HG03571 (cell line): ENCODE data around the gene DST.

Experiments used
- ATAC-seq: cut with Tn5 transposase; IDR thresholded peaks from one replicate; pipeline ENCODE4 v1.9.1; 2021; ENCODE audit not compliant: unreplicated experiment

The DST gene

GRCh38 chr6:56539527-56540105 lies 103.1 kb downstream of the DST start:
- ATAC-seq: no peak

GRCh38 chr6:56538851-56539250 lies 103.8 kb downstream of the DST start:
- no peak for ATAC-seq

GRCh38 chr6:56537223-56537770 lies 105.4 kb downstream of the DST start:
- ATAC-seq: no peak

- no peak for ATAC-seq
Observed at GRCh38 chr6:56536536-56536935, 106.2 kb downstream of the DST start.

- no peak for ATAC-seq
Observed at GRCh38 chr6:56535626-56536025, 107.1 kb downstream of the DST start.

- ATAC-seq: no peak
Observed at GRCh38 chr6:56534680-56535419, 107.8 kb downstream of the DST start.

- no peak for ATAC-seq
Observed at GRCh38 chr6:56532766-56533551, 109.7 kb downstream of the DST start.

GRCh38 chr6:56531839-56532595 lies 110.7 kb downstream of the DST start:
- ATAC-seq: no peak

- no peak for ATAC-seq
Observed at GRCh38 chr6:56529594-56530191, 113.0 kb downstream of the DST start.

GRCh38 chr6:56528412-56528841 lies 114.3 kb downstream of the DST start:
- no peak for ATAC-seq

- ATAC-seq: no peak
Observed at GRCh38 chr6:56527934-56528333, 114.8 kb downstream of the DST start.

- no peak for ATAC-seq
Observed at GRCh38 chr6:56526860-56527544, 115.7 kb downstream of the DST start.

- no peak for ATAC-seq
Observed at GRCh38 chr6:56525974-56526789, 116.5 kb downstream of the DST start.

- ATAC-seq: no peak
Observed at GRCh38 chr6:56524891-56525703, 117.6 kb downstream of the DST start.

- no peak for ATAC-seq
Observed at GRCh38 chr6:56522495-56523270, 120.0 kb downstream of the DST start.

GRCh38 chr6:56521976-56522375 lies 120.7 kb downstream of the DST start:
- ATAC-seq: no peak

GRCh38 chr6:56521454-56521853 lies 121.2 kb downstream of the DST start:
- no peak for ATAC-seq

GRCh38 chr6:56520218-56520617 lies 122.5 kb downstream of the DST start:
- no peak for ATAC-seq
